GM10266 (cell line): ENCODE data around the gene ABI2.
"Not testable (repeated sequence)": the region's sequence is repeated elsewhere in the genome, so short reads cannot be mapped to it uniquely, and the experiment has no call there.

Experiments
- DNase-seq: peaks from one replicate; pipeline ENCODE4 v3.0.0; 2012; ENCODE audit errors: extremely low spot score
- TF ChIP-seq, protein P1 (sequence below): IDR thresholded peaks from 2 replicates; pipeline ENCODE4 v1.5.1; 2012; ENCODE audit warnings: mild to moderate bottlenecking, low read depth; ENCODE audit not compliant: control insufficient read depth, insufficient read depth; ENCODE audit errors: missing control alignments

ABI2 gene

DNA sequence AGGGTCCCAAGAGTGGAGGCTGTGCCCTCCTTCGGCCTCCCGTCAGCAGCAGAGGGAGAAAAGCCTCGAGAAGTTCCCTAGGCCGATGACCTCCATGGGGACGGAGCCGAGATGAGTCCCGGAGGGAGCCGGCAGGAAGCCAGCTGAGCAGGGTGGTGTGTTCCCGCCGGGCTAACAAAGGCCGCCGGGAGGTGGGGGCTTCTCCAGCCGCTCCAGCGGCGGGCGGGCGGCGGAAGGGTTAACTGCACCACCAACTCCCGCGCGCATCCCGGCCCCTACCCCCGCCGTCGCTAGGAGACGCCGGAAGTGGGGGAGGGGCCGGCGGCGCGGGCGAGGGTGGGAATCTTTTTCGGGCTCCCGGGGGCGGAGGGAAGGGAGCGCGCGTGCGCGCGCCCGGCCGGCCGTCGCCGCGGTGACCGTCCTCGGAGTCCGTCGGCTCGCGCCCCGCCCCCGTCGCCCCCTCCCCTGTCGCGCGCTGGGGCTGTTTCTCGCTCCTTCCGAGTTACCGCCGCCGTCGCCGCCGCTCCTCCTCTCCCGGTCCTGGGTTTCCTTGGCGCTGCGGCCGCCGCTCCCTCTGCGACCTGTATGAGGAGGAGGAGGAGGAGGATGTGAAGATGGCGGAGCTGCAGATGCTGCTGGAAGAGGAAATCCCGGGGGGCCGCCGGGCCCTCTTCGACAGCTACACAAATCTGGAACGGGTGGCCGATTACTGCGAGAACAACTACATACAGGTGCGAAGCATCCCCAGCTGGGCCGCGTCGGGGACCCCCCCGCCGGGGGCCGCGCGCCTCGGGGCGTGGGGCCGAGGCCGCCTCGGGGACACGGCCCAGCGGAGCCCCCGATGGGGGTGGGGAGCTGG lies at the start of gene ABI2:
Gene ABI2 (plus strand): TSS at position 494 of the 859 bp plus-strand sequence. CDS start 121 bp downstream, at position 615.
- DNase-seq, result peak; percentile 92
- TF ChIP-seq, protein P1, sequence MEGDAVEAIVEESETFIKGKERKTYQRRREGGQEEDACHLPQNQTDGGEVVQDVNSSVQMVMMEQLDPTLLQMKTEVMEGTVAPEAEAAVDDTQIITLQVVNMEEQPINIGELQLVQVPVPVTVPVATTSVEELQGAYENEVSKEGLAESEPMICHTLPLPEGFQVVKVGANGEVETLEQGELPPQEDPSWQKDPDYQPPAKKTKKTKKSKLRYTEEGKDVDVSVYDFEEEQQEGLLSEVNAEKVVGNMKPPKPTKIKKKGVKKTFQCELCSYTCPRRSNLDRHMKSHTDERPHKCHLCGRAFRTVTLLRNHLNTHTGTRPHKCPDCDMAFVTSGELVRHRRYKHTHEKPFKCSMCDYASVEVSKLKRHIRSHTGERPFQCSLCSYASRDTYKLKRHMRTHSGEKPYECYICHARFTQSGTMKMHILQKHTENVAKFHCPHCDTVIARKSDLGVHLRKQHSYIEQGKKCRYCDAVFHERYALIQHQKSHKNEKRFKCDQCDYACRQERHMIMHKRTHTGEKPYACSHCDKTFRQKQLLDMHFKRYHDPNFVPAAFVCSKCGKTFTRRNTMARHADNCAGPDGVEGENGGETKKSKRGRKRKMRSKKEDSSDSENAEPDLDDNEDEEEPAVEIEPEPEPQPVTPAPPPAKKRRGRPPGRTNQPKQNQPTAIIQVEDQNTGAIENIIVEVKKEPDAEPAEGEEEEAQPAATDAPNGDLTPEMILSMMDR, result no peak

DNA sequence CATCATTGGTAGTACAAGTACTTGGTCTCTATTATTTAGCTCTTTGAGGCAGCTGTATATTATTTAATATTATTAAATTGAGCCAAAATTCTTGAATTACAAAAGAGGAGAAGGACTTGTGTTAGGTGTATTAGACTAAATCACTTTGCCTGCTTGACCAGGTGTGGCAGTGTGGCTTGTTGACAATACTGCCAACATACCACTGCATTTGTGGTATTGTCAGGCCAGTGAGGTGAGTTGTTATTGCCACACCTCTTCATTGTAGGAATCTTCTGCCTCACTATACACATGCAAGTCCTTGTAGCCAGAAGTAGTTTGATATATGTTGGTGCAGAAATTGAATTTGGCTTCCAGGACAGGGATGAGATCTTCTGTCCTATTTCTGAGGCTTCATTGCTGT lies 48.9 kb upstream of the ABI2 start:
- no peak for DNase-seq
- TF ChIP-seq, protein P1, result no peak

DNA sequence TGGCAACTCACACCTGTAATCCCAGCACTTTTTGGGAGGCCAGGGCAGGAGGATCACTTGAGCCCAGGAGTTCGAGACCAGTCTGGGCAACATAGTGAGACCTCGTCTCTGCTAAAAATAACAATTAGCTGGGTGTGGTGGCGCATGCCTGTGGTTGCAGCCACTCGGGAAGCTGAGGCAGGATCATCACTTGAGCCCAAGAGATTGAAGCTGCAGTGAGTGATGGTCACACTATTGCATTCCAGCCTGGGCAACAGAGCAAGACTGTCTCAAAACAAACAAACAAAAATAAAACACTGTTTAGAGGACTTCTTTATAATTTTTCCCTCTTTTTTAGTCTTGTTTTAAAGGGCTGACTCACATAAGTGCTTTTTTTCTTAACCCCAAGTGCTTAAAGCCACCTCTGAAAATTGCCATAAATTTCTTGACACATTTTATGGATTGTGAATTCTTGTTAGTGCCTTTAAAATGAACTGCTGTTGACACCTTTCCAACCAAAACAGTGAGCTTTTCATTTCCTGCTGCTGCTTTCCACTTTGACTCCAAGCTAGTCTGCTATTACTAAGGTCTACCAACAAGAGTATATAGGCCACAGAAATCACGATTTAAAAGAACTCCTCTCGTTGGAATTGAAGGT lies 47.6 kb upstream of the ABI2 start:
- TF ChIP-seq, protein P1, result no peak
- DNase-seq, result no peak

DNA sequence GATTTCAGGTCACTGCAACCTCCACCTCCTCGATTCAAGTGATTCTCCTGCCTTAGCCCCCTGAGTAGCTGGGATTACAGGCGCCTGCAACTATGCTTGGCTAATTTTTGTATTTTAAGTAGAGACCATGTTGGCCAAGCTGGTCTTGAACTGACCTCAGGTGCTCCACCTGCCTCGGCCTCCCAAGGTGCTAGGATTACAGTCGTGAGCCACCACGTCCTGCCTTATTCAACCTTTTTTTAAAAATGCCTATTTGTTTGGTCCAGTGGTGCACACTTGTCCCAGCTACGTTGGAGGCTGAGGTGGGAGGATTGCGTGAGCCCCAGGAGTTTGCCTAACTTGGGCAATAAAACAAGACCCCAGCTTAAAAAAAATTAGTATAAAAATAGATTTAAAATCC lies 46.1 kb upstream of the ABI2 start:
- TF ChIP-seq, protein P1, result no peak
- no peak for DNase-seq

DNA sequence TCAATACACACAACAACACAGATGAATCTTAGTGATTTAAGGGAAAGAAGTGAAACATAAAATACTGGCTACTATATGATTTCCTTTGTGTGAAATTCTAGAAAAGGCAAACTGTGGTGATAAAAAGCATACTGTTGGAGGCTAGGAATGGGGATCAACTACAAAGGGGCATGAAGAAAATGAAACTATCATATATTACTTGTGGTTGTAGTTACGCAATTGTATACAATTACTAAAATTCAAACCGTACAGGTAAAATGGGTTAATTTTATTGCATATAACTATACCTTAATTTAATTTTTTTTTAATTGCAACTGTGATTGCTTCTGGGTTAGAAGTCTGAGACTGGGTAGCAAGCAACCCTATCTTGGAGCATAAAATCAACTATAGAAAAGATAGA lies 41.7 kb upstream of the ABI2 start:
- TF ChIP-seq, protein P1, result no peak
- DNase-seq, result no peak

DNA sequence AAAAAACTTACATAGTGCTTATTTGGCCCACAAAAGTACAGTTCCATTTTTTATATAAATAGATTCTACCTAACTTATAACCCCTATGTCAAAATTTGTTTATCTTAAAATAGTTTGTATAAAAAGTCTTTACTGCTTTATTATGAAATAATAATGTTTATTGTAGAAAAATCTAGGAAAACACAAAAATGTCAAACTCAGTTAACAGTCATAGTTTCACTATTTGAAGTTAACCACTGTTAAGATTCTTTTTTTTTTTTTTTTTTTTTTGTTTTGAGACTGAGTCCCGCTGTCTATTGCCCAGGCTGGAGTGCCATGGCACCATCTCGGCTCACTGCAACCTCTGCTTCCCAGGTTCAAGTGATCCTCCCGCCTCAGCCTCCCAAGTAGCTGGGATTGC lies 26.5 kb upstream of the ABI2 start:
- DNase-seq, result no peak

DNA sequence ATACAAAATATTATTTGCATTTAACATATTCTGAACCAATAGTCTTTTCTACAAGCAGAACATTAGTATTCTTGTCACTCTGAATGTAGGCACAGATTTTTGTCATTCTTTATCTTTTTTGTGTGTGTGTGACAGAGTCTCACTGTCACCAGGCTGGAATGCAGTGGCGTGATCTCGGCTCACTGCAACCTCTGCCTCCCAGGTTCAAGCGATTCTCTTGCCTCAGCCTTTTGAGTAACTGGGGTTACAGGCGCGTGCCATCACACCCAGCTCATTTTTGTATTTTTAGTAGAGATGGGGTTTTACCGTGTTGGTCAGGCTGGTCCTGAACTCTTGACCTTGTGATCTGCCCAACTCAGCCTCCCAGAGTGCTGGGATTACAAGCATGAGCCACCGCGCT lies 25.6 kb upstream of the ABI2 start:
- not testable (repeated sequence) for DNase-seq

More for the DNA sequence above, 26.5 kb upstream of the ABI2 start:
- TF ChIP-seq, protein P1, result no peak
